ENCODE data around the gene SLCO3A1. TPM values are rescaled to one million over a fixed set of nuclear protein-coding genes. Genes with fewer than 3 reads are reported as not detected.

Gene SLCO3A1
- total RNA-seq, 2 experiments from 2014 or later, result 8.5 to 40.0 TPM

GRCh38 chr15:91896341-91897055 is 43.0 kb downstream of the SLCO3A1 start:
- Histone ChIP-seq H2AFZ (ENCODE audit: low read length) (no peak overlapping the region), H3K9me2 (ENCODE audit: insufficient read depth, low read length) (no peaks in the 10 kb centered on the region), H3K4me3 (ENCODE audit: low read depth, low read length, poor library complexity, severe bottlenecking) (no peak overlapping the region), H3K4me1 (ENCODE audit: insufficient read depth, low read length, poor library complexity, severe bottlenecking) (no peaks in the 10 kb centered on the region), H3K4me2 (ENCODE audit: low read length) (no peak overlapping the region), H3K36me3 (ENCODE audit: insufficient read depth, low read length) (peaks cover 7% of the 10 kb centered on the region), H4K20me1 (ENCODE audit: insufficient read depth, low read length) (no peaks in the 10 kb centered on the region), H3K9me3 (ENCODE audit: low read length) (peaks cover 8% of the 10 kb centered on the region; the same call in 1 of the 2 replicates), H3K27ac (ENCODE audit: low read depth, low read length, poor library complexity, severe bottlenecking) (no peak overlapping the region), H3K79me2 (ENCODE audit: insufficient read depth, low read depth, low read length) (0 out of 2 replicates have a peak, but pooled peaks cover 2% of the 10 kb centered on the region)
- intact Hi-C loops (cut with micrococcal nuclease; ENCODE audit: unreplicated experiment), result no loop called here
- DNase-seq (ENCODE audit: low spot score), result no peak
- ChIA-PET CTCF (ENCODE audit: unreplicated experiment) (no interaction called here), POLR2A (interaction anchor here (1.4 to 1.6 kb wide), 2 partner anchors 9 to 15 kb away, joined by 4 to 5 read pairs; no protein-coding TSS in a partner anchor)
- no TSS peak for BruUV-seq (replicated peaks)
- no peak for TF ChIP-seq CTCF (conservative IDR thresholded peaks at IDR 0.05; ENCODE audit: low read length)
- no peak for TF ChIP-seq EZH2phosphoT487 (IDR thresholded peaks at IDR 0.05; ENCODE audit: borderline replicate concordance, low read depth, low read length)

- BruUV-seq (replicated peaks), result no TSS peak
- no peaks in the 10 kb centered on the region for H4K20me1 ChIP-seq (ENCODE audit: insufficient read depth, low read length)
- ChIA-PET POLR2A (no interaction called here), CTCF (ENCODE audit: unreplicated experiment) (interaction anchor here (1.0 kb wide), 1 partner anchor 10 kb away, joined by 3 read pairs; no protein-coding TSS in a partner anchor)
- intact Hi-C loops (cut with micrococcal nuclease; ENCODE audit: unreplicated experiment), result no loop called here
- H3K79me2 ChIP-seq (ENCODE audit: insufficient read depth, low read depth, low read length), result 0 out of 2 replicates have a peak, but pooled peaks cover 7% of the 10 kb centered on the region
- H3K4me2 ChIP-seq (ENCODE audit: low read length), result no peak overlapping the region
- no peaks in the 10 kb centered on the region for H3K4me1 ChIP-seq (ENCODE audit: insufficient read depth, low read length, poor library complexity, severe bottlenecking)
- no peak overlapping the region for H2AFZ ChIP-seq (ENCODE audit: low read length)
- no peak overlapping the region for H3K4me3 ChIP-seq (ENCODE audit: low read depth, low read length, poor library complexity, severe bottlenecking)
- no peak for DNase-seq (ENCODE audit: low spot score)
- TF ChIP-seq CTCF (conservative IDR thresholded peaks at IDR 0.05; ENCODE audit: low read length) (no peak), EZH2phosphoT487 (IDR thresholded peaks at IDR 0.05; ENCODE audit: borderline replicate concordance, low read depth, low read length) (no peak)
- H3K27ac ChIP-seq (ENCODE audit: low read depth, low read length, poor library complexity, severe bottlenecking), result no peak overlapping the region
- H3K9me2 ChIP-seq (ENCODE audit: insufficient read depth, low read length), result no peaks in the 10 kb centered on the region
- peaks cover 18% of the 10 kb centered on the region for H3K9me3 ChIP-seq (ENCODE audit: low read length)
- H3K36me3 ChIP-seq (ENCODE audit: insufficient read depth, low read length), result peaks cover 9% of the 10 kb centered on the region
These were observed 44.3 kb downstream of the SLCO3A1 start for GRCh38 chr15:91897585-91898372.
